Muscle of leg (tissue), 11 donors: ENCODE data around the gene RPL34. TPM values are rescaled to one million over a fixed set of nuclear protein-coding genes. Genes with fewer than 3 reads are reported as not detected.
"Not testable (repeated sequence)": the region's sequence is repeated elsewhere in the genome, so short reads cannot be mapped to it uniquely, and the experiment has no call there.

Experiments
- DNase-seq: peaks from one replicate; pipeline ENCODE4 v3.0.0; 2013
- H3K27ac ChIP-seq: one replicate; pipeline ENCODE4 v1.5.1; 2013; ENCODE audit warnings: mild to moderate bottlenecking, low read length, control low read depth
- H3K27me3 ChIP-seq: one replicate; pipeline ENCODE4 v1.6.1; 2013; ENCODE audit warnings: low read length; ENCODE audit not compliant: control insufficient read depth, insufficient read depth
- H3K36me3 ChIP-seq: one replicate; pipeline ENCODE4 v1.6.1; 2013; ENCODE audit warnings: low read length; ENCODE audit not compliant: control insufficient read depth, insufficient read depth
- H3K4me1 ChIP-seq: one replicate; pipeline ENCODE4 v1.6.1; 2013; ENCODE audit warnings: low read length; ENCODE audit not compliant: control insufficient read depth, insufficient read depth
- H3K4me3 ChIP-seq: one replicate; pipeline ENCODE4 v1.5.1; 2013; ENCODE audit warnings: low read length, control low read depth
- H3K9me3 ChIP-seq: replicated peaks from 2 replicates; pipeline ENCODE4 v1.6.1; 2013; ENCODE audit warnings: low read depth, low read length; ENCODE audit not compliant: control insufficient read depth
- WGBS: methylation state at CpG from one replicate; pipeline ENCODE4 v1.1.5; 2013; ENCODE audit warnings: missing lambda C conversion rate; ENCODE audit not compliant: insufficient coverage; 5-methylcytosine and 5-hydroxymethylcytosine counted together
- polyA plus RNA-seq, 8 donors: library from polyadenylated mRNA; unstranded; fragments of 120-200 nt; gene quantifications; one replicate each; pipeline versions ENCODE4 v1.2.1 to v1.2.3, GENCODE V29; 2013; ENCODE audit warnings: inconsistent platforms in 1 of 8, low replicate concordance in 1 of 8; ENCODE audit not compliant: insufficient read length in 8 of 8, insufficient read depth in 1 of 8
- total RNA-seq: library from RNA; stranded (reverse); fragments of 120-200 nt; gene quantifications from one replicate; pipeline ENCODE4 v1.2.4, GENCODE V29; 2013

The RPL34 gene
- total and polyA plus RNA-seq, 9 donors, result 1,779 to 3,688 (median 2,209) TPM

GRCh38 chr4:108590776-108591175 is 29.6 kb upstream of the RPL34 start:
- Histone ChIP-seq H3K36me3 (no peaks in the 10 kb centered on the region), H3K4me1 (no peaks in the 10 kb centered on the region), H3K4me3 (no peak overlapping the region), H3K9me3 (peaks cover 2% of the 10 kb centered on the region), H3K27ac (no peak overlapping the region), H3K27me3 (no peaks in the 10 kb centered on the region)
- DNase-seq, result no peak
- WGBS, result no CpG with 5 or more reads among the region's 1 CpG

DNA sequence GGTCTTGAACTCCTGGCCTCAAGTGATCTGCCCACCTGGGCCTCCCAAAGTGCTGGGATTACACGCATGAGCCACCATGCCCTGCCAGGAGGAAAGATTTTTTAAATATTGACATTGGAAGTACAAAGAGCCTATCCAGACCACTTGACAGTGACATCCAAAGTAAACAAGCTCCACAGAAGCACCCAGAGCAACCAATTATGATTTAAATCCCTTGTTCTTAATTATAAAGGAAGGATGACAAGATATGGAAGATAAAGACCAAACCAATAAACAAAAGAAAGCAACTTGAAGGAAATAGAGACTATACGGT is 27.7 kb upstream of the RPL34 start:
- DNase-seq, result no peak
- no peak overlapping the region for H3K27ac ChIP-seq
- no peaks in the 10 kb centered on the region for H3K36me3 ChIP-seq
- no CpG with 5 or more reads among the region's 2 CpGs for WGBS
- H3K4me1 ChIP-seq, result no peaks in the 10 kb centered on the region
- no peak overlapping the region for H3K4me3 ChIP-seq
- H3K27me3 ChIP-seq, result no peaks in the 10 kb centered on the region
- peaks cover 2% of the 10 kb centered on the region for H3K9me3 ChIP-seq

DNA sequence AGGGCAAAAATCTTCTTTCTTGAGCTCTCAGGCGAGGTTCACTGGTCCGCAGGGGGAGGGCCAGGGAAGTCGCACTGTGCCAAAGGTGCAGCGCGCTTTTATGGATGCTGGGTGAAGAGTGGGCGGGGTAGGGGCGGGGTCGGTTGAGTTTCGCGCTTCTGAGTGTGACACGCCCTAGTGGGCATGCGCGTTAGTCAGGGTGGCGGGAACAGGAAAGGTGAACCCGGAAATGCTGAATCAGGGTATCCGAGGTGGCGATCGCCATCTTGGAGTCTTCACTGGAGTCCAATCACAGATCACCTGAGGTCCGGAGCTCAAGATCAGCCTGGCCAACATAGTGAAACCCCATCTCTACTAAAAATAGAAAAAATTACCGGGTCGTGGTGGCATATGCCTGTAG is 26.1 kb upstream of the RPL34 start:
- not testable (repeated sequence) for H3K9me3 ChIP-seq, H3K36me3 ChIP-seq, H3K27ac ChIP-seq, H3K4me1 ChIP-seq, DNase-seq, H3K4me3 ChIP-seq, H3K27me3 ChIP-seq
- WGBS, result 94% methylated on average over 20 of the region's 21 CpGs

GRCh38 chr4:108596344-108596743 is 24.0 kb upstream of the RPL34 start:
- no peak overlapping the region for H3K27ac ChIP-seq
- WGBS, result 100% methylated on average over 1 of the region's 1 CpG

GRCh38 chr4:108601106-108601505 is 19.3 kb upstream of the RPL34 start:
- Histone ChIP-seq H3K27me3 (no peaks in the 10 kb centered on the region), H3K4me1 (no peaks in the 10 kb centered on the region), H3K9me3 (no peaks in the 10 kb centered on the region), H3K27ac (no peak overlapping the region), H3K36me3 (no peaks in the 10 kb centered on the region), H3K4me3 (no peak overlapping the region)
- whole genome bisulfite sequencing, result 67% methylated on average over 1 of the region's 3 CpGs
- DNase-seq, result no peak

More at GRCh38 chr4:108596344-108596743, 24.0 kb upstream of the RPL34 start:
- Histone ChIP-seq H3K4me1 (no peaks in the 10 kb centered on the region), H3K36me3 (no peaks in the 10 kb centered on the region), H3K4me3 (no peak overlapping the region), H3K9me3 (peaks cover 2% of the 10 kb centered on the region), H3K27me3 (no peaks in the 10 kb centered on the region)
- DNase-seq, result no peak

DNA sequence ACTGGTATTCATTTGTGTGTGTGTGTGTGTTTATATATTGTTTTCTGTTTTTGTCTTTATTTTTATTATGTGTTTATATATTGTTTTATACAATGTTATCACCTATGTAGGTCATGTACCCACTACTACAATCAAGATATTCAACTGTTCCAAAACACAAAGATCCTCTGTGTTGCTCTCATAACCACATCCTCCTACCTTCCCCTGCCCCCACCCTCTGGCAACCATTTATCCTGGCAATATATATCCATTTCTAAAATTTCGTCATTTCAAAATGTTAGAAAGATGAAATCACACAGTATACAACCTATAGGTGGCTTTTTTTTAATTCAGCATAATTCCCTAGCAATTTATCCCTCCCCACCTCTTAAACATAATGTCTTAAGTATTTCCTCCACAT is 18.8 kb upstream of the RPL34 start:
- no peak overlapping the region for H3K27ac ChIP-seq
- no peaks in the 10 kb centered on the region for H3K36me3 ChIP-seq
- no peak overlapping the region for H3K4me3 ChIP-seq
- no CpG with 5 or more reads among the region's 1 CpG for WGBS
- no peaks in the 10 kb centered on the region for H3K27me3 ChIP-seq
- H3K9me3 ChIP-seq, result no peaks in the 10 kb centered on the region
- no peak for DNase-seq
- no peaks in the 10 kb centered on the region for H3K4me1 ChIP-seq

DNA sequence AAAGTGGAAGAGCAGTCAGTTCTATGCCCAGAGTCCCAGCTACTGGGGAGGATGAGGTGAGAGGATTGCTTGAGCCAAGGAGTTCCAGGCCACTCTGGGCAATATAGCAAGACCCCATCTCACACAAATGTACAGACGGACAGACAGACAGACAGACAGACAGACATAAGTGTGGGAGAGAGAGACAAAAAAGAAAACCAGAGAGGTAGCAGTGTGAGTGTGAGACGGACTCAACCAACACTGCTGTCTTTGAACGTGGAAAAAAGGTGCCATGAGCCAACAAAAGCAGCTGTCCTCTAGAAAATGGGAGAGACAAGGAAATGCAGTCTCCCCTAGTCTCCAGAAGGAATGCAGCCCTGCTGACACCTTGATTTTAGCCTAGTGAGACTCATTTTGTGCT is 18.2 kb upstream of the RPL34 start:
- no CpG with 5 or more reads among the region's 3 CpGs for WGBS
- DNase-seq, result no peak
- no peak overlapping the region for H3K4me3 ChIP-seq
- H3K27me3 ChIP-seq, result no peaks in the 10 kb centered on the region
- no peaks in the 10 kb centered on the region for H3K36me3 ChIP-seq
- H3K27ac ChIP-seq, result no peak overlapping the region
- H3K4me1 ChIP-seq, result no peaks in the 10 kb centered on the region
- no peaks in the 10 kb centered on the region for H3K9me3 ChIP-seq

DNA sequence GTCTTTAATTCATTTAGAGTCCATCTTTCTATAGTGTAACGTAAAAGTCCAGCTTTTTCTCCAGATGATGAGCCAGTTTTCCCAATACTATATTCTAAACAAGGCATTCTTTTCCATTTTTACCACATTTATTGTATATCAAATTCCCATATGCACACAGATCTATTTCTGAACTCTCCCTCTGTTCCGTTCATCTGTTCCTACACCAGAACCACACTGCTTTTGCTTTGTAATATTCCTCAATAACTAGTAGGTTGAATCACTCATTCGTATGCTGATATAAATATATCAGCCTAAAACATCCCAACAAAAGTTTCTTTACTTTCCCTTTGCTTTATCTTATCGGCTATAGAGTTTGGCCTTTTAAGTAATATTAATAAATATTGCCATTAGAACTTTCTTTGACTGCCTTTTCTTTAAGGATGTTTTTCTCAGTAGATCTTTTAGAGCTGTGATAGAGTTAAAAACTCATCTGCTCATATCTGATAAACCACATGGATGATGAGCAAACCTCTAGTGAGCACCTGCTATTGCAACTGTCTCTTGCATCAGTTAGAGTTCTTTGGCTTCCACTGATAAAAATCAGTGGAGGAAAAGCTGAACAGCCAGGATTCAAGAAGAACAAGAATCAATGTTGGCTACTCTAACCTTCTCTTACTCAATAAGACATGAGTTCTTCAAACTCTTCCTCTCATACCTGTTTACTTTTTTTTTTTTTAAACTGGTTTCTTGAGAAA is 13.1 kb upstream of the RPL34 start:
- no peak overlapping the region for H3K4me3 ChIP-seq
- no peaks in the 10 kb centered on the region for H3K4me1 ChIP-seq
- H3K27ac ChIP-seq, result no peak overlapping the region
- H3K36me3 ChIP-seq, result no peaks in the 10 kb centered on the region
- no peaks in the 10 kb centered on the region for H3K9me3 ChIP-seq
- no peaks in the 10 kb centered on the region for H3K27me3 ChIP-seq
- no peak for DNase-seq
- WGBS, result 93% methylated on average over 2 of the region's 4 CpGs

DNA sequence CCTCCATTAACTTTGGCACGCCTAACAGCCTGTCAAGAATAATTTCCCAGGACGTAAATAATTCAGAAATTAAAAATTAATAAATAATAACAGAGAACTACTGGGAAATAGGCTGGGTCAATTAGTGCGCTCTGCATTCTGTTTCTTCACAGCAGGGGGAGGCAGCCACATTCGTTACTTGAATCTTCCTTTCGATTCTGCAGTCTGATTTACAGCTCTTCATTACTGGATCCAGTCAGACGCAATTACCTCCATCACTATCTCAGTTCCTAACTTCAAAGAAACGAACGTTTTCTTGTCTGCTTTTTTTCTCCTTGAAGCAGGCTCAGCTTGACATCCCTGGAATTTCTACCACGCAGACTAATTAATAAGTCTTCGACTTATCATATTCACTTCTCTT is 9.0 kb upstream of the RPL34 start:
- WGBS, result 24% methylated on average over 4 of the region's 10 CpGs
- H3K27me3 ChIP-seq, result no peaks in the 10 kb centered on the region
- H3K4me1 ChIP-seq, result no peaks in the 10 kb centered on the region
- H3K4me3 ChIP-seq, result no peak overlapping the region
- H3K9me3 ChIP-seq, result peaks cover 2% of the 10 kb centered on the region
- no peak overlapping the region for H3K27ac ChIP-seq
- DNase-seq, result peak; percentile 14
- H3K36me3 ChIP-seq, result no peaks in the 10 kb centered on the region

GRCh38 chr4:108612365-108612764 is 8.0 kb upstream of the RPL34 start:
- H3K27ac ChIP-seq, result no peak overlapping the region
- no peak overlapping the region for H3K4me3 ChIP-seq
- no peaks in the 10 kb centered on the region for H3K4me1 ChIP-seq
- H3K36me3 ChIP-seq, result no peaks in the 10 kb centered on the region
- peaks cover 2% of the 10 kb centered on the region for H3K9me3 ChIP-seq
- DNase-seq, result no peak
- H3K27me3 ChIP-seq, result no peaks in the 10 kb centered on the region
- 89% methylated on average over 3 of the region's 6 CpGs for WGBS
